K562 (cell line): ENCODE data around the gene SERGEF. TPM values are rescaled to one million over a fixed set of nuclear protein-coding genes. Genes with fewer than 3 reads are reported as not detected.

ENCODE experiments used
- ATAC-seq: fragments of 200-7000 bp; cut with Tn5 transposase; 3 replicates; pipeline ENCODE4 v1.9.1; 2020; ENCODE audit warnings: moderate library complexity
- BruUV-seq: library from RNA; stranded (reverse); fragments of 400-500 nt; replicated peaks from 2 replicates; lab custom pipeline; 2021; lab: Mats Ljungman, UMichigan
- CTCF ChIA-PET: fragments of 300-600 bp; formaldehyde crosslinking; extraction: SDS; loops from one replicate; lab custom pipeline; 2021; ENCODE audit warnings: low intra/inter-chr PET ratio; lab: Yijun Ruan, JAX
- POLR2A ChIA-PET: fragments of 300-600, 350-650 bp; sonication (Branson Sonifier 250); formaldehyde crosslinking; extraction: SDS; loops from one replicate; lab custom pipeline; 2021; ENCODE audit warnings: antibody characterized with exemption, inconsistent platforms; lab: Yijun Ruan, JAX
- DNase-seq, 4 experiments: peaks; one replicate each; pipeline versions ENCODE4 v3.0.0 to v3.0.0-alpha.2; 2011 to 2018; ENCODE audit warnings: low spot score in 3 of 4, mixed read lengths in 3 of 4; ENCODE audit errors: extremely low read depth in 1 of 4
- FAIRE-seq: peaks from 2 replicates; lab custom pipeline; 2011; peaks lifted over from hg19 to GRCh38; lab: Jason Lieb, UNC
- H2AFZ ChIP-seq: 2 replicates; pipeline ENCODE4 v1.6.0; 2011; ENCODE audit warnings: low read depth, low read length, control low read depth, inconsistent platforms
- H3K27ac ChIP-seq: fragments of 200-600 bp; 3 replicates; pipeline ENCODE4 v1.8.0; 2011; ENCODE audit warnings: low read depth, mild to moderate bottlenecking, control low read depth, inconsistent platforms, low read length, moderate library complexity, mixed read lengths; ENCODE audit errors: extremely low read depth
- H3K27me3 ChIP-seq, 2 experiments: fragments of 300-600 bp in 1 of 2; 2 replicates in 1 of 2; 3 replicates in 1 of 2; pipeline versions ENCODE4 v1.6.0 to v1.8.0; 2011; ENCODE audit warnings: inconsistent platforms in 2 of 2, low read length in 2 of 2, mild to moderate bottlenecking in 1 of 2, mixed read lengths in 1 of 2, moderate library complexity in 1 of 2; ENCODE audit not compliant: control insufficient read depth in 2 of 2, insufficient read depth in 2 of 2
- H3K36me3 ChIP-seq: fragments of 300-600 bp; 3 replicates; pipeline ENCODE4 v1.8.0; 2011; ENCODE audit warnings: mild to moderate bottlenecking, low read length, inconsistent platforms; ENCODE audit not compliant: control insufficient read depth, insufficient read depth
- H3K4me1 ChIP-seq, 2 experiments: fragments of 200-600 bp in 1 of 2; replicated peaks in 1 of 2; 2 replicates in 1 of 2; 3 replicates in 1 of 2; pipeline versions ENCODE4 v1.5.1 to v1.8.0; 2011; ENCODE audit warnings: inconsistent platforms in 2 of 2, low read length in 2 of 2, mild to moderate bottlenecking in 1 of 2, mixed read lengths in 1 of 2, moderate library complexity in 1 of 2; ENCODE audit not compliant: control insufficient read depth in 2 of 2, insufficient read depth in 2 of 2
- H3K4me2 ChIP-seq: 2 replicates; pipeline ENCODE4 v1.6.1; 2011; ENCODE audit warnings: low read length, control low read depth, inconsistent platforms, mixed read lengths; ENCODE audit not compliant: insufficient read depth
- H3K4me3 ChIP-seq: fragments of 200-600 bp; sonication (generic), shearing (Covaris generic); 2 replicates; pipeline ENCODE4 v1.5.1; 2016; ENCODE audit warnings: control low read depth, inconsistent platforms
- H3K79me2 ChIP-seq: fragments of 200-600 bp; 3 replicates; pipeline ENCODE4 v1.8.0; 2011; ENCODE audit warnings: low read length, inconsistent platforms; ENCODE audit not compliant: control insufficient read depth, insufficient read depth
- H3K9ac ChIP-seq, 2 experiments: 2 replicates each; pipeline versions ENCODE4 v1.6.0 to v1.6.1; 2011; ENCODE audit warnings: low read depth in 2 of 2, low read length in 2 of 2, control low read depth in 1 of 2, inconsistent platforms in 1 of 2, mild to moderate bottlenecking in 1 of 2, mixed read lengths in 1 of 2; ENCODE audit not compliant: insufficient read depth in 1 of 2
- H3K9me1 ChIP-seq: one replicate; pipeline ENCODE4 v1.6.0; 2011; ENCODE audit warnings: inconsistent platforms, mild to moderate bottlenecking, low read length, moderate library complexity; ENCODE audit not compliant: control insufficient read depth, insufficient read depth
- H3K9me3 ChIP-seq: replicated peaks from 2 replicates; pipeline ENCODE4 v1.5.1; 2011; ENCODE audit warnings: low read depth, low read length, inconsistent platforms; ENCODE audit not compliant: control insufficient read depth, insufficient read depth
- H4K20me1 ChIP-seq: replicated peaks from 2 replicates; pipeline ENCODE4 v1.6.1; 2011; ENCODE audit warnings: low read length, inconsistent platforms, mixed read lengths; ENCODE audit not compliant: control insufficient read depth, insufficient read depth
- BCLAF1 ChIP-seq, 2 experiments: fragments of 450-650 bp in 1 of 2; IDR thresholded peaks; 2 replicates each; pipeline ENCODE4 v1.6.1; 2011 to 2017; ENCODE audit warnings: low read depth in 2 of 2, antibody characterized with exemption in 1 of 2, borderline replicate concordance in 1 of 2, low read length in 1 of 2, mild to moderate bottlenecking in 1 of 2, mixed read lengths in 1 of 2; ENCODE audit not compliant: control insufficient read depth in 1 of 2
- ELF2 ChIP-seq: fragments of 250-450 bp; sonication (Bioruptor Pico); IDR thresholded peaks from 2 replicates; pipeline ENCODE4 v1.5.0; 2021; ENCODE audit warnings: mild to moderate bottlenecking
- HDAC8 ChIP-seq: fragments of 450-650 bp; IDR thresholded peaks from 2 replicates; pipeline ENCODE4 v1.6.1; 2016; ENCODE audit warnings: mild to moderate bottlenecking, missing genetic modification characterization, moderate library complexity, missing compliant biosample characterization
- IFI16 ChIP-seq: fragments of 250-450 bp; sonication (Bioruptor Pico); IDR thresholded peaks from 2 replicates; pipeline ENCODE4 v2.1.2; 2022; ENCODE audit warnings: mild to moderate bottlenecking, inconsistent platforms
- IRF9 ChIP-seq: fragments of 450-650 bp; IDR thresholded peaks from 2 replicates; pipeline ENCODE4 v1.6.1; 2016; ENCODE audit warnings: missing biosample characterization, missing genetic modification characterization
- SP2 ChIP-seq: IDR thresholded peaks from 2 replicates; pipeline ENCODE4 v1.6.1; 2011; ENCODE audit warnings: mild to moderate bottlenecking, low read depth, low read length, moderate library complexity; ENCODE audit not compliant: poor library complexity, severe bottlenecking; ENCODE audit errors: extremely low read depth
- ZNF134 ChIP-seq: fragments of 250-450 bp; sonication (Bioruptor Pico); conservative IDR thresholded peaks from 2 replicates; pipeline ENCODE4 v1.4.0; 2020
- ZNF354B ChIP-seq: fragments of 250-450 bp; sonication (Bioruptor Pico); IDR thresholded peaks from 2 replicates; pipeline ENCODE4 v1.4.0; 2020
- ZNF384 ChIP-seq: IDR thresholded peaks from 2 replicates; pipeline ENCODE4 v1.6.1; 2012; ENCODE audit warnings: low read depth, low read length, improper control_type of control experiment
- ZNF766 ChIP-seq: fragments of 200-800 bp; sonication (Bioruptor generic); conservative IDR thresholded peaks from 2 replicates; pipeline ENCODE4 v1.6.1; 2016; ENCODE audit warnings: missing genetic modification characterization, missing compliant biosample characterization
- WGBS: fragments of 100-300 bp; shearing (Covaris generic); methylation state at CpG from one replicate; pipeline ENCODE4 v1.1.6; 2016; ENCODE audit warnings: low coverage, mixed read lengths; ENCODE audit not compliant: insufficient coverage; ENCODE audit errors: missing lambda C conversion rate; 5-methylcytosine and 5-hydroxymethylcytosine counted together
- in situ Hi-C: fragments of 300-500 bp; cut with MboI; formaldehyde crosslinking; loops from 4 replicates; pipeline ENCODE4 v1.15.0; 2018; ENCODE audit warnings: inconsistent platforms, mixed read lengths
- intact Hi-C: fragments of 100-400 bp; cut with micrococcal nuclease; formaldehyde crosslinking; loops from 2 replicates; pipeline ENCODE4 v1.14.2; 2022
- polyA plus RNA-seq, 8 experiments: library from polyadenylated mRNA; depleted of rRNA in 4 of 8; stranded (reverse) in 5 of 8; unstranded in 3 of 8; fragments of >200 nt; fragmentation: Nextera tagmentation in 2 of 8; fragmentation: Illumina TruSeq in 1 of 8; extraction: Ambion mirVana in 2 of 8; extraction: Trizol in 1 of 8; gene quantifications; 2 replicates each; pipeline versions ENCODE4 v1.2.1 to v1.2.3, GENCODE V29; 2011 to 2014; ENCODE audit warnings: inconsistent platforms in 1 of 8, missing spikeins in 1 of 8
- total RNA-seq, 7 experiments: library from RNA; depleted of rRNA in 6 of 7; stranded (reverse); fragments of >200 nt in 6 of 7; fragmentation: Illumina TruSeq in 2 of 7; extraction: Trizol in 2 of 7; gene quantifications; 2 replicates each; pipeline versions ENCODE4 v1.2.1 to v1.2.3, GENCODE V29; 2011 to 2021; ENCODE audit warnings: low replicate concordance in 1 of 7
- TF ChIP-seq, protein P1 (sequence below), 2 experiments: fragments of 450-650 bp in 1 of 2; sonication (generic) in 1 of 2; formaldehyde crosslinking in 1 of 2; IDR thresholded peaks in 1 of 2; conservative IDR thresholded peaks in 1 of 2; 2 replicates each; pipeline versions ENCODE4 v1.6.1 to v1.8.1; 2016 to 2023; ENCODE audit warnings: mild to moderate bottlenecking in 2 of 2, moderate library complexity in 2 of 2, inconsistent platforms in 1 of 2, missing genetic modification reagents in 1 of 2
- TF ChIP-seq, protein P2 (sequence below): fragments of 200-800 bp; sonication (Bioruptor generic); IDR thresholded peaks from 2 replicates; pipeline ENCODE4 v1.6.1; 2017; ENCODE audit warnings: missing genetic modification characterization, missing compliant biosample characterization

Gene SERGEF
- total and polyA plus RNA-seq, 9 of the 15 experiments (the other 6 are each of a cell fraction or from before 2014, with no cell fraction given) = 10.2 to 28.0 (median 19.9) TPM

DNA sequence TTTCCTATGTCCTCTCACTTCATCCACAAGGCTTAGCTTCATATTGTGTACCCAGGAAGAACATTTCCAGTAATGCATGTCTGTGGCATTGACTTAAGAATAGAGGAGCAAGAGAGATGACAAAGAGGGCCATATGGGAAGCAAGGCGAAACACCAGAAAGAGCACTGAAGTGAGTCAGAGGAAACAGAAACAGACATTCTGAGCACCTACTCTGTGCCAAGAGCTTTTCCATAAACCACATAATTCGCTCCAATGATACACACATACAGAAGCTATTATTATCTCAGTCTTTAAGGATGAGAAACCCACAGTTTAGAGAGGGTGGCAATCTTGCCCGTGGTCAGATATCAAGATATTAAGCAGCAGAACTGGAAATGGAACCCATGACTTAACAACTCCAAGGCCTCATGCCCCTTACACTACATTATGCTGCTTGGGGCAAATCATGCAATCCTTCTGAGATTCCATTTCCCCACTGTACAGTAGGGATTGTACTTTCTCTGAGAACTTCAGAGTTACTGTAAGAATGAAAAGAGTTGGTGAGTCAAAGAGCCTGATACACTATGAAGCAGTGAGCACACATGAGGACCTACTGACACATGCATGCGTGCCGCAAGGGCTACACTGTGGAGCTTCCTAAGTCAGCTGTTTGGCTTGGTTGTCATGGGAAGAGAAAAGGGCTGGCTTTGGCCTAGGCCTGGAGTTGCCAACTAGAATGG, 151.7 kb downstream of the SERGEF start:
- POLR2A ChIA-PET = interaction anchor here (0.6 kb wide), 1 partner anchor 131 kb away, joined by 3 read pairs; no protein-coding TSS in a partner anchor

More for the DNA sequence above, 151.7 kb downstream of the SERGEF start:
- H3K27ac ChIP-seq = no peak overlapping the region
- no peaks in the 10 kb centered on the region; the same call in 1 of the 3 replicates for H3K36me3 ChIP-seq
- H3K79me2 ChIP-seq = no peaks in the 10 kb centered on the region
- no peak overlapping the region for H2AFZ ChIP-seq
- no peaks in the 10 kb centered on the region for H3K27me3 ChIP-seq
- H3K4me2 ChIP-seq = no peak overlapping the region
- CTCF ChIA-PET = no interaction called here
- ATAC-seq (no peak), FAIRE-seq (no peak), DNase-seq (no peak)
- no TSS peak for BruUV-seq
- intact Hi-C loops (no loop called here), in situ Hi-C loops (no loop called here)
- no peaks in the 10 kb centered on the region for H3K9me1 ChIP-seq
- H3K9ac ChIP-seq = no peak overlapping the region
- no peaks in the 10 kb centered on the region for H3K4me1 ChIP-seq
- no peaks in the 10 kb centered on the region for H3K9me3 ChIP-seq
- WGBS = 59% methylated on average over 5 of the region's 5 CpGs
- TF ChIP-seq ZNF134 (CRISPR knock-in tag) (no peak), IRF9 (tag) (no peak), ZNF384 (no peak), HDAC8 (no peak), BCLAF1 (IDR thresholded peaks at IDR 0.05; ENCODE audit: borderline replicate concordance in 1 of 2, control insufficient read depth in 1 of 2, low read depth in 2 of 2, low read length in 1 of 2) (no peak), SP2 (no peak), ZNF354B (CRISPR knock-in tag) (no peak), IFI16 (no peak), ZNF766 (CRISPR knock-in tag) (no peak), ELF2 (CRISPR knock-in tag) (no peak)
- TF ChIP-seq, protein P1, sequence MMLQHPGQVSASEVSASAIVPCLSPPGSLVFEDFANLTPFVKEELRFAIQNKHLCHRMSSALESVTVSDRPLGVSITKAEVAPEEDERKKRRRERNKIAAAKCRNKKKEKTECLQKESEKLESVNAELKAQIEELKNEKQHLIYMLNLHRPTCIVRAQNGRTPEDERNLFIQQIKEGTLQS (IDR thresholded peaks at IDR 0.05) = no peak
- TF ChIP-seq, protein P1 (CRISPR knock-in tag; conservative IDR thresholded peaks at IDR 0.05) = no peak
- TF ChIP-seq, protein P2, sequence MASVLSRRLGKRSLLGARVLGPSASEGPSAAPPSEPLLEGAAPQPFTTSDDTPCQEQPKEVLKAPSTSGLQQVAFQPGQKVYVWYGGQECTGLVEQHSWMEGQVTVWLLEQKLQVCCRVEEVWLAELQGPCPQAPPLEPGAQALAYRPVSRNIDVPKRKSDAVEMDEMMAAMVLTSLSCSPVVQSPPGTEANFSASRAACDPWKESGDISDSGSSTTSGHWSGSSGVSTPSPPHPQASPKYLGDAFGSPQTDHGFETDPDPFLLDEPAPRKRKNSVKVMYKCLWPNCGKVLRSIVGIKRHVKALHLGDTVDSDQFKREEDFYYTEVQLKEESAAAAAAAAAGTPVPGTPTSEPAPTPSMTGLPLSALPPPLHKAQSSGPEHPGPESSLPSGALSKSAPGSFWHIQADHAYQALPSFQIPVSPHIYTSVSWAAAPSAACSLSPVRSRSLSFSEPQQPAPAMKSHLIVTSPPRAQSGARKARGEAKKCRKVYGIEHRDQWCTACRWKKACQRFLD (CRISPR knock-in tag) = no peak
- H3K4me3 ChIP-seq = no peak overlapping the region
- no peaks in the 10 kb centered on the region for H4K20me1 ChIP-seq
